Ascending aorta (tissue), 2 donors: Measurements from ENCODE around the gene UBE2C. TPM values are rescaled to one million over a fixed set of nuclear protein-coding genes. Genes with fewer than 3 reads are reported as not detected.
"Not testable (repeated sequence)": the region's sequence is repeated elsewhere in the genome, so short reads cannot be mapped to it uniquely, and the experiment has no call there.

ENCODE experiments used
- DNase-seq, 2 donors: peaks; one replicate each; pipeline ENCODE4 v3.0.0-alpha.2; 2019; ENCODE audit warnings: low spot score in 2 of 2
- H3K27ac ChIP-seq, 2 donors: fragments of 200-600 bp; sonication (generic); one replicate each; pipeline ENCODE4 v1.5.1; 2016 to 2017; ENCODE audit warnings: mild to moderate bottlenecking in 1 of 2
- H3K27me3 ChIP-seq: fragments of 200-600 bp; sonication (generic); one replicate; pipeline ENCODE4 v1.5.1; 2017
- H3K36me3 ChIP-seq, 2 donors: fragments of 200-600 bp; sonication (generic); one replicate each; pipeline ENCODE4 v1.5.1; 2016
- H3K4me1 ChIP-seq, 2 donors: fragments of 200-600 bp; sonication (generic); one replicate each; pipeline ENCODE4 v1.5.1; 2016 to 2017; ENCODE audit warnings: mild to moderate bottlenecking in 1 of 2
- H3K4me3 ChIP-seq, 2 donors: fragments of 200-600 bp; sonication (generic); one replicate each; pipeline ENCODE4 v1.5.1; 2016 to 2017; ENCODE audit warnings: mild to moderate bottlenecking in 1 of 2
- H3K9me3 ChIP-seq, 2 donors: fragments of 200-600 bp; sonication (generic); one replicate each; pipeline ENCODE4 v1.5.1; 2016
- intact Hi-C: fragments of 100-400 bp; cut with DNase I; formaldehyde crosslinking; loops from one replicate; pipeline ENCODE4 v1.15.1; 2023
- total RNA-seq: library from RNA; depleted of rRNA; stranded (reverse); fragments of >200 nt; gene quantifications from one replicate; pipeline ENCODE4 v1.1.0, GENCODE V29; 2016
- TF ChIP-seq, protein P1 (sequence below), 3 experiments: fragments of 200-600 bp in 2 of 3; fragments of 450-650 bp in 1 of 3; sonication (generic) in 2 of 3; IDR thresholded peaks; one replicate each; pipeline ENCODE4 v1.5.1; 2016 to 2019; ENCODE audit warnings: antibody characterized with exemption in 3 of 3, mild to moderate bottlenecking in 1 of 3, moderate library complexity in 1 of 3

The UBE2C gene
- total RNA-seq = not detected

DNA sequence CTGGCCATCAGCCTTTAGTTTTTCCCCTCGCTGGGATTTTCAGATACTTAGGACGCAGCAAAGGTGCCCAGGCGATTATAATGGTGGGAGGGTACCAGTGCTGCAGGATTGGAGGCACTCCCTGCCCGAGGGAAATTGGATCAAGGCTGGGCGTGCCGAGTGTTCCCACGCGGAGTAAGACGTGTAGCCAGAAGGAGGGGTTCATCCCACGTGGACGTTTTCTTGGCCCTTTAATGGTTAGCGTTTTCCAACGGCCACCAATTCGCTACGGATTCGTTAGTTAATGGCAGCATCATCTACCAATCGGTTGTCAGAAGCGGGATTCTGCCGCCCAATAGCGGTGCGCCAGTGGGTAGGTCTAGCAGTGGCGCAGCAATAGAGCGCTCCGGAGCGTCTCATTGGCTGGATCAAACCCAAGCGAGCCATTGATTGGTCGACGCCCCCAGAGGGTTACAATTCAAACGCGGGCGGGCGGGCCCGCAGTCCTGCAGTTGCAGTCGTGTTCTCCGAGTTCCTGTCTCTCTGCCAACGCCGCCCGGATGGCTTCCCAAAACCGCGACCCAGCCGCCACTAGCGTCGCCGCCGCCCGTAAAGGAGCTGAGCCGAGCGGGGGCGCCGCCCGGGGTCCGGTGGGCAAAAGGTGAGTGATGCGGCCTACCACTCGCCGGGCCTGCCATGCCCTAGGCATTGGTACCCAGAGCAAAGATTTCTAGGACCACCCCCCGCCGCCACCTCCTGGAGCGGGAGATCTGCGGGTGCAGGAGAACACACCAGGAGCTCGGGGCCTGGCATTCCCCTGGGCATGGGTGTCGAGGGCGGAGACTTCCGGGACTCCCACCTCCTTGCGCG, at the start of gene UBE2C:
Gene UBE2C, plus strand, starts transcription at position 488 of the 849 bp plus-strand sequence. Its CDS starts 52 bp downstream, at position 540.
- Histone ChIP-seq H3K36me3 (peaks cover 39 to 41% of the 10 kb centered on the region in 2 donors), H3K27me3 (no peaks in the 10 kb centered on the region), H3K27ac (peak within 1 kb of the TSS; percentile 16 to 45), H3K4me3 (peak within 1 kb of the TSS; percentile 56 to 80), H3K4me1 (peaks cover 8 to 9% of the 10 kb centered on the region in 2 donors), H3K9me3 (no peaks in the 10 kb centered on the region)
- peak; percentile 95 to 99 for DNase-seq
- intact Hi-C loops = loop anchor here (1.0 to 5.0 kb wide), 5 partner anchors 21 to 120 kb away; partner anchors contain the start of genes ACOT8, DNTTIP1, PCIF1 and WFDC3
- TF ChIP-seq, protein P1, sequence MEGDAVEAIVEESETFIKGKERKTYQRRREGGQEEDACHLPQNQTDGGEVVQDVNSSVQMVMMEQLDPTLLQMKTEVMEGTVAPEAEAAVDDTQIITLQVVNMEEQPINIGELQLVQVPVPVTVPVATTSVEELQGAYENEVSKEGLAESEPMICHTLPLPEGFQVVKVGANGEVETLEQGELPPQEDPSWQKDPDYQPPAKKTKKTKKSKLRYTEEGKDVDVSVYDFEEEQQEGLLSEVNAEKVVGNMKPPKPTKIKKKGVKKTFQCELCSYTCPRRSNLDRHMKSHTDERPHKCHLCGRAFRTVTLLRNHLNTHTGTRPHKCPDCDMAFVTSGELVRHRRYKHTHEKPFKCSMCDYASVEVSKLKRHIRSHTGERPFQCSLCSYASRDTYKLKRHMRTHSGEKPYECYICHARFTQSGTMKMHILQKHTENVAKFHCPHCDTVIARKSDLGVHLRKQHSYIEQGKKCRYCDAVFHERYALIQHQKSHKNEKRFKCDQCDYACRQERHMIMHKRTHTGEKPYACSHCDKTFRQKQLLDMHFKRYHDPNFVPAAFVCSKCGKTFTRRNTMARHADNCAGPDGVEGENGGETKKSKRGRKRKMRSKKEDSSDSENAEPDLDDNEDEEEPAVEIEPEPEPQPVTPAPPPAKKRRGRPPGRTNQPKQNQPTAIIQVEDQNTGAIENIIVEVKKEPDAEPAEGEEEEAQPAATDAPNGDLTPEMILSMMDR (IDR thresholded peaks at IDR 0.05) = no peak

DNA sequence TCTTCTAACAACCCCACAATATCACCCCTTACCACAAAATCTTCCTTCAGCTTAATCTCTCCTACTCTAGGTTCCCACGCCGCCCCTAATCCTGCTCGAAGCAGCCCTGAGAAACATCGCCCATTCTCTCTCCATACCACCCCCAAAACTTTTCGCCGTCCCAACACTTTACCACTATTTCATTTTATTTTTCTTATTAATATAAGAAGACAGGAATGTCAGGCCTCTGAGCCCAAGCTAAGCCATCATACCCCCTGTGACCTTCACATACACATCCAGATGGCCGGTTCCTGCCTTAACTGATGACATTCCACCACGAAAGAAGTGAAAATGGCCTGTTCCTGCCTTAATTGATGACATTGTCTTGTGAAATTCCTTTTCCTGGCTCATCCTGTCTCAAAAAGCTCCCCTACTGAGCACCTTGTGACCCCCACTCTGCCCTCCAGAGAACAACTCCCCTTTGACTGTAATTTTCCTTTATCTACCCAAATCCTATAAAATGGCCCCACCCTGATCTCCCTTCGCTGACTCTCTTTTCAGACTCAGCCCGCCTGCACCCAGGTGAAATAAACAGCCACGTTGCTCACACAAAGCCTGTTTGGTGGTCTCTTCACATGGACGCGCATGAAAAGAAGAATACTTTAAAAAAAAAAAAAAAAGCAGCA, 47.7 kb upstream of the UBE2C start:
- DNase-seq, H3K9me3 ChIP-seq, intact Hi-C loops, H3K4me1 ChIP-seq, H3K27ac ChIP-seq, H3K4me3 ChIP-seq, H3K36me3 ChIP-seq, H3K27me3 ChIP-seq: not testable (repeated sequence)

DNA sequence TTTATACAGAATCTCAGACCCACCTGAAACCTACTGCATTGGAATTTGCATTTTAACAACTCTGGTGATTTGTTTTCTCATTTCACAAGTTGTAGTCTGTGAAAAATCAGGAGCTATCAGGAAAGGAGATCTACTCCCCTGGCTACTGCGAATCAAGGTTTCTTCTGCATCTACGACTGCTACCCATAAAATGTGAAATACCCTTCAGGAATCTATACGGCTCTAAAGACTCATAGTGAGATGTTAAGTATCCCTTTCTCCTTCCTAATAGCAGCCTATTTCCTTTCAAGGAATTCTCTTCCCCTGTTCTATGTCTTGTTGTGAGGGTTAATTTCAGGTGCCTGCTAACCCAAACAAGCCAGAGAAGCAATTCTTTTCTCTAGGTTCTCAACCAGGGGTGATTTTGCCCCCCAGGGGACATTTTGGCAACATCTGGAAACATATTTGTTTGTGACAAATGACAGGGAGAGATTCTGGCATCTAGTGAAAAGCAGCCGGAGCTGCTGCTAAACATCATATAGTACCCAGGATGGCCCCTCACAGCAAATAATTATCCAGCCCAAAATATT, 47.1 kb upstream of the UBE2C start:
- DNase-seq = no peak
- H3K4me3 ChIP-seq = no peak overlapping the region
- H3K27ac ChIP-seq = no peak overlapping the region
- no peaks in the 10 kb centered on the region for H3K4me1 ChIP-seq
- H3K36me3 ChIP-seq = no peaks in the 10 kb centered on the region
- H3K9me3 ChIP-seq = no peaks in the 10 kb centered on the region
- H3K27me3 ChIP-seq = no peaks in the 10 kb centered on the region
- intact Hi-C loops = no loop called here
- TF ChIP-seq, protein P1 (IDR thresholded peaks at IDR 0.05) = no peak

GRCh38 chr20:45765980-45766379, 46.5 kb upstream of the UBE2C start:
- Histone ChIP-seq H3K36me3 (no peaks in the 10 kb centered on the region), H3K4me1 (peaks cover 0 to 2% of the 10 kb centered on the region in 2 donors)
- intact Hi-C loops = no loop called here

DNA sequence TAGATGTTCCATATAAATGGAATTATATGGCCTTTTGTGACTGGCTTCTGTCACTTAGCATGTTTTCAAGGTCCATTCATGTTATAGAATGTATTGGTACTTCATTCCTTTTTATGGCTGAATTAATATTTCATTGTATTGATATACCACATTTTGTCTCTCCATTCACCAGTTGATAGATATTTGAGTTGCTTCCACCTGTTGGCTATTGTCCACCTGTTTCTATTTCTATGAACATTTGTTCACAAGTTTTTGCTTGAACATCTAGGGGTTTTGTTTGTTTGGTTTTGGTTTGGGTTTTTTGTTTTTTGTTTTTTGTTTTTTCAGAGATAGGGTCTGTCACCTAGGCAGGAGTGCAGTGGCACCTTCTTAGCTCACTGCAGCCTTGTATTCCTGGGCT, 44.0 kb upstream of the UBE2C start:
- no peaks in the 10 kb centered on the region for H3K9me3 ChIP-seq
- DNase-seq = no peak
- TF ChIP-seq, protein P1 (IDR thresholded peaks at IDR 0.05) = no peak
- intact Hi-C loops = no loop called here
- no peak overlapping the region for H3K4me3 ChIP-seq
- H3K27ac ChIP-seq = no peak overlapping the region
- no peaks in the 10 kb centered on the region for H3K27me3 ChIP-seq
- H3K4me1 ChIP-seq = peaks cover 0 to 10% of the 10 kb centered on the region in 2 donors
- H3K36me3 ChIP-seq = no peaks in the 10 kb centered on the region

More at GRCh38 chr20:45765980-45766379, 46.5 kb upstream of the UBE2C start:
- TF ChIP-seq, protein P1 (IDR thresholded peaks at IDR 0.05) = no peak
- Histone ChIP-seq H3K9me3 (no peaks in the 10 kb centered on the region), H3K27ac (no peak overlapping the region), H3K27me3 (no peaks in the 10 kb centered on the region), H3K4me3 (no peak overlapping the region)
- no peak for DNase-seq
